Hepatocyte (in vitro differentiated cells): ENCODE measurements around the gene GALNT18.

Experiments
- CTCF ChIP-seq: fragments of 200-600 bp; sonication (generic); IDR thresholded peaks from 2 replicates; pipeline ENCODE4 v1.5.1; 2016; ENCODE audit warnings: antibody characterized with exemption, mild to moderate bottlenecking; ENCODE audit not compliant: poor library complexity
- EZH2 ChIP-seq: fragments of 200-600 bp; sonication (generic); IDR thresholded peaks from 2 replicates; pipeline ENCODE4 v1.6.1; 2016; ENCODE audit warnings: antibody characterized with exemption, mild to moderate bottlenecking, borderline replicate concordance
- EZH2phosphoT487 ChIP-seq: fragments of 200-600 bp; sonication (generic); IDR thresholded peaks from one replicate; pipeline ENCODE4 v1.6.1; 2018; ENCODE audit warnings: antibody characterized with exemption, mild to moderate bottlenecking, low read depth, moderate library complexity; ENCODE audit not compliant: unreplicated experiment, severe bottlenecking

- TF ChIP-seq CTCF: no peak
- no peak for TF ChIP-seq EZH2phosphoT487
- no peak for TF ChIP-seq EZH2
Observed at GRCh38 chr11:11512090-11512489, 109.7 kb downstream of the GALNT18 start.
